HepG2 (cell line): ENCODE data around the gene GDE1. TPM values are rescaled to one million over a fixed set of nuclear protein-coding genes. Genes with fewer than 3 reads are reported as not detected.

Experiments
- ATRX ChIP-seq: sonication (generic); formaldehyde crosslinking; IDR thresholded peaks from 2 replicates; pipeline ENCODE4 v1.4.0; 2020; ENCODE audit warnings: missing genetic modification reagents, borderline replicate concordance
- CEBPB ChIP-seq: IDR thresholded peaks from 2 replicates; pipeline ENCODE4 v1.6.1; 2011; ENCODE audit warnings: low read depth, low read length, improper control_type of control experiment, borderline replicate concordance
- EHMT2 ChIP-seq: fragments of 200-600 bp; sonication (generic); IDR thresholded peaks from 2 replicates; pipeline ENCODE4 v1.7.0; 2017; ENCODE audit warnings: antibody characterized with exemption, low read depth, low read length, borderline replicate concordance
- GATAD1 ChIP-seq: IDR thresholded peaks from 2 replicates; pipeline ENCODE4 v1.6.1; 2016; ENCODE audit warnings: missing genetic modification reagents, missing compliant biosample characterization
- GATAD2A ChIP-seq: IDR thresholded peaks from 2 replicates; pipeline ENCODE4 v1.6.1; 2016
- HDAC2 ChIP-seq: sonication (generic); formaldehyde crosslinking; IDR thresholded peaks from 2 replicates; pipeline ENCODE4 v1.4.0; 2020; ENCODE audit warnings: missing genetic modification reagents
- HOXA5 ChIP-seq: sonication (generic); formaldehyde crosslinking; IDR thresholded peaks from 2 replicates; pipeline ENCODE4 v1.4.0; 2020; ENCODE audit warnings: missing genetic modification reagents
- IRF9 ChIP-seq: sonication (generic); formaldehyde crosslinking; IDR thresholded peaks from 2 replicates; pipeline ENCODE4 v1.8.0; 2022; ENCODE audit warnings: missing genetic modification reagents, mild to moderate bottlenecking, borderline replicate concordance
- MIER2 ChIP-seq: IDR thresholded peaks from 2 replicates; pipeline ENCODE4 v1.6.1; 2016; ENCODE audit warnings: missing biosample characterization, missing genetic modification reagents
- MXD1 ChIP-seq: sonication (generic); formaldehyde crosslinking; IDR thresholded peaks from 2 replicates; pipeline ENCODE4 v1.4.0; 2020; ENCODE audit warnings: mild to moderate bottlenecking, missing genetic modification reagents
- NFATC3 ChIP-seq: sonication (generic); formaldehyde crosslinking; IDR thresholded peaks from 2 replicates; pipeline ENCODE4 v1.5.1; 2020; ENCODE audit warnings: mild to moderate bottlenecking, missing genetic modification reagents
- NFE2L1 ChIP-seq: sonication (generic); formaldehyde crosslinking; IDR thresholded peaks from 2 replicates; pipeline ENCODE4 v1.4.0; 2020; ENCODE audit warnings: missing genetic modification reagents, mild to moderate bottlenecking, borderline replicate concordance
- RCOR2 ChIP-seq: IDR thresholded peaks from 2 replicates; pipeline ENCODE4 v1.6.1; 2016; ENCODE audit warnings: missing biosample characterization, missing genetic modification reagents
- RORA ChIP-seq: sonication (generic); formaldehyde crosslinking; IDR thresholded peaks from 2 replicates; pipeline ENCODE4 v1.5.0; 2020; ENCODE audit warnings: mild to moderate bottlenecking, missing genetic modification reagents, moderate library complexity
- ZNF513 ChIP-seq: sonication (generic); formaldehyde crosslinking; conservative IDR thresholded peaks from 2 replicates; pipeline ENCODE4 v1.5.0; 2020; ENCODE audit warnings: missing genetic modification reagents
- ZNF570 ChIP-seq: sonication (generic); formaldehyde crosslinking; IDR thresholded peaks from 2 replicates; pipeline ENCODE4 v1.4.0; 2020; ENCODE audit warnings: mild to moderate bottlenecking, missing genetic modification reagents, borderline replicate concordance
- ZNF75D ChIP-seq: sonication (generic); formaldehyde crosslinking; IDR thresholded peaks from 2 replicates; pipeline ENCODE4 v1.8.1; 2023; ENCODE audit warnings: missing genetic modification reagents, mild to moderate bottlenecking, borderline replicate concordance
- ZNF782 ChIP-seq: sonication (generic); formaldehyde crosslinking; IDR thresholded peaks from 2 replicates; pipeline ENCODE4 v1.4.0; 2020; ENCODE audit warnings: missing genetic modification reagents, mild to moderate bottlenecking, borderline replicate concordance
- ZNF784 ChIP-seq: sonication (generic); formaldehyde crosslinking; IDR thresholded peaks from 2 replicates; pipeline ENCODE4 v1.5.1; 2020; ENCODE audit warnings: missing genetic modification reagents, mild to moderate bottlenecking, borderline replicate concordance
- ZNF800 ChIP-seq: sonication (generic); formaldehyde crosslinking; IDR thresholded peaks from 2 replicates; pipeline ENCODE4 v1.4.0; 2020; ENCODE audit warnings: missing genetic modification reagents
- polyA plus RNA-seq, 8 experiments: library from polyadenylated mRNA; depleted of rRNA in 3 of 8; stranded (reverse) in 7 of 8; unstranded in 1 of 8; fragments of >200 nt; fragmentation: Illumina TruSeq in 4 of 8; extraction: Trizol in 4 of 8; gene quantifications; 2 replicates each; pipeline versions ENCODE4 v1.2.1 to v1.2.3, GENCODE V29; 2011 to 2016; ENCODE audit warnings: low read depth in 4 of 8, missing spikeins in 1 of 8, mixed read lengths in 1 of 8; ENCODE audit not compliant: insufficient read depth in 1 of 8
- total RNA-seq, 5 experiments: library from RNA; depleted of rRNA; stranded (reverse); fragments of >200 nt; fragmentation: Illumina TruSeq; extraction: Trizol; gene quantifications; 2 replicates each; pipeline ENCODE4 v1.2.3, GENCODE V29; 2016; ENCODE audit warnings: low read depth in 1 of 5

GDE1 gene
- total and polyA plus RNA-seq, 2 of the 13 experiments (the other 11 are each of a cell fraction or from before 2014, with no cell fraction given), result 35.9 to 59.0 TPM

- TF ChIP-seq ZNF513 (CRISPR knock-in tag), result no peak
- no peak for TF ChIP-seq EHMT2
- TF ChIP-seq ZNF800, result 0 out of 2 replicates have a peak, but pooled peaks have one; percentile 12
- peak; percentile 43; the same call in 1 of the 2 replicates for TF ChIP-seq ZNF784 (CRISPR knock-in tag)
- no peak for TF ChIP-seq ZNF782 (CRISPR knock-in tag)
- 0 out of 2 replicates have a peak, but pooled peaks have one; percentile 68 for TF ChIP-seq HOXA5 (CRISPR knock-in tag)
- TF ChIP-seq ATRX (CRISPR knock-in tag), result no peak
- TF ChIP-seq GATAD2A, result peak; percentile 40; the same call in 1 of the 2 replicates
- no peak for TF ChIP-seq RORA (CRISPR knock-in tag)
- TF ChIP-seq NFE2L1 (CRISPR knock-in tag), result no peak
- TF ChIP-seq NFATC3 (CRISPR knock-in tag), result 0 out of 2 replicates have a peak, but pooled peaks have one; percentile 20
- TF ChIP-seq MXD1 (CRISPR knock-in tag), result no peak
- no peak for TF ChIP-seq IRF9 (CRISPR knock-in tag)
- TF ChIP-seq ZNF570 (CRISPR knock-in tag), result no peak
- TF ChIP-seq RCOR2 (CRISPR knock-in tag), result peak; percentile 53; the same call in 1 of the 2 replicates
- TF ChIP-seq MIER2 (CRISPR knock-in tag), result no peak
- TF ChIP-seq GATAD1, result no peak
- peak; percentile 92 for TF ChIP-seq CEBPB
- TF ChIP-seq HDAC2 (CRISPR knock-in tag), result no peak; the same call in 1 of the 2 replicates
- TF ChIP-seq ZNF75D (CRISPR knock-in tag), result no peak
Observed at GRCh38 chr16:19523184-19523558, 1.3 kb upstream of the GDE1 start (continued).
